ENCODE data around the gene MASTL.

MASTL gene

GRCh38 chr10:27188259-27188658 lies 33.1 kb downstream of the MASTL start:
- no peaks in the 10 kb centered on the region for H3K9me3 ChIP-seq (ENCODE audit: severe bottlenecking)
- H3K4me1 ChIP-seq (ENCODE audit: insufficient read depth, poor library complexity, severe bottlenecking): no peaks in the 10 kb centered on the region
- peak; percentile 36; the same call in 2 of the 3 replicates for ATAC-seq (ENCODE audit: low read depth)
- no peak for TF ChIP-seq CTCF (IDR thresholded peaks at IDR 0.05; ENCODE audit: poor library complexity, severe bottlenecking)
- no peak overlapping the region for H3K4me3 ChIP-seq (ENCODE audit: severe bottlenecking)
- DNase-seq (ENCODE audit: low spot score): no peak
- H3K27ac ChIP-seq (ENCODE audit: poor library complexity, severe bottlenecking): no peak overlapping the region
- H3K36me3 ChIP-seq (ENCODE audit: low read depth): peaks cover 38% of the 10 kb centered on the region
- H3K27me3 ChIP-seq (ENCODE audit: insufficient read depth, poor library complexity, severe bottlenecking): no peaks in the 10 kb centered on the region

GRCh38 chr10:27188897-27189296 lies 33.7 kb downstream of the MASTL start:
- H3K27me3 ChIP-seq (ENCODE audit: insufficient read depth, poor library complexity, severe bottlenecking): no peaks in the 10 kb centered on the region
- TF ChIP-seq CTCF (IDR thresholded peaks at IDR 0.05; ENCODE audit: poor library complexity, severe bottlenecking): no peak
- no peaks in the 10 kb centered on the region for H3K4me1 ChIP-seq (ENCODE audit: insufficient read depth, poor library complexity, severe bottlenecking)
- no peak overlapping the region for H3K27ac ChIP-seq (ENCODE audit: poor library complexity, severe bottlenecking)
- H3K4me3 ChIP-seq (ENCODE audit: severe bottlenecking): no peak overlapping the region
- H3K36me3 ChIP-seq (ENCODE audit: low read depth): peaks cover 33% of the 10 kb centered on the region
- no peak for ATAC-seq (ENCODE audit: low read depth)
- no peak for DNase-seq (ENCODE audit: low spot score)
- H3K9me3 ChIP-seq (ENCODE audit: severe bottlenecking): no peaks in the 10 kb centered on the region

- Histone ChIP-seq H3K4me1 (ENCODE audit: insufficient read depth, poor library complexity, severe bottlenecking) (no peaks in the 10 kb centered on the region), H3K27ac (ENCODE audit: poor library complexity, severe bottlenecking) (no peak overlapping the region), H3K9me3 (ENCODE audit: severe bottlenecking) (no peaks in the 10 kb centered on the region), H3K36me3 (ENCODE audit: low read depth) (peaks cover 25% of the 10 kb centered on the region), H3K27me3 (ENCODE audit: insufficient read depth, poor library complexity, severe bottlenecking) (no peaks in the 10 kb centered on the region), H3K4me3 (ENCODE audit: severe bottlenecking) (no peak overlapping the region)
- DNase-seq (ENCODE audit: low spot score) (no peak), ATAC-seq (ENCODE audit: low read depth) (no peak)
- no peak for TF ChIP-seq CTCF (IDR thresholded peaks at IDR 0.05; ENCODE audit: poor library complexity, severe bottlenecking)
Observed at GRCh38 chr10:27190508-27190907, 35.4 kb downstream of the MASTL start.

GRCh38 chr10:27192284-27192683 lies 37.1 kb downstream of the MASTL start:
- H3K9me3 ChIP-seq (ENCODE audit: severe bottlenecking): no peaks in the 10 kb centered on the region
- ATAC-seq (ENCODE audit: low read depth) (peak; percentile 93), DNase-seq (ENCODE audit: low spot score) (no peak)
- TF ChIP-seq CTCF (IDR thresholded peaks at IDR 0.05; ENCODE audit: poor library complexity, severe bottlenecking): no peak
- H3K27me3 ChIP-seq (ENCODE audit: insufficient read depth, poor library complexity, severe bottlenecking): no peaks in the 10 kb centered on the region
- H3K36me3 ChIP-seq (ENCODE audit: low read depth): peaks cover 24% of the 10 kb centered on the region
- H3K27ac ChIP-seq (ENCODE audit: poor library complexity, severe bottlenecking): no peak overlapping the region
- H3K4me1 ChIP-seq (ENCODE audit: insufficient read depth, poor library complexity, severe bottlenecking): no peaks in the 10 kb centered on the region
- no peak overlapping the region for H3K4me3 ChIP-seq (ENCODE audit: severe bottlenecking)

- no peak overlapping the region for H3K27ac ChIP-seq (ENCODE audit: poor library complexity, severe bottlenecking)
- ATAC-seq (ENCODE audit: low read depth): no peak
- no peaks in the 10 kb centered on the region for H3K9me3 ChIP-seq (ENCODE audit: severe bottlenecking)
- peaks cover 36% of the 10 kb centered on the region for H3K36me3 ChIP-seq (ENCODE audit: low read depth)
- H3K4me1 ChIP-seq (ENCODE audit: insufficient read depth, poor library complexity, severe bottlenecking): no peaks in the 10 kb centered on the region
- DNase-seq (ENCODE audit: low spot score): no peak
- H3K27me3 ChIP-seq (ENCODE audit: insufficient read depth, poor library complexity, severe bottlenecking): no peaks in the 10 kb centered on the region
- no peak for TF ChIP-seq CTCF (IDR thresholded peaks at IDR 0.05; ENCODE audit: poor library complexity, severe bottlenecking)
- no peak overlapping the region for H3K4me3 ChIP-seq (ENCODE audit: severe bottlenecking)
Observed at GRCh38 chr10:27197980-27198620, 42.9 kb downstream of the MASTL start.

Data from RWPE2 (cell line).